IPS-NIHi7 (cell line): ENCODE results near the gene PLAAT2.
"Not testable (repeated sequence)": the region's sequence is repeated elsewhere in the genome, so short reads cannot be mapped to it uniquely, and the experiment has no call there.

Experiments
- DNase-seq: peaks from one replicate; pipeline ENCODE4 v3.0.0; 2012; ENCODE audit warnings: mixed read lengths; ENCODE audit errors: extremely low spot score

The PLAAT2 gene

GRCh38 chr11:63563201-63564055 lies at the start of gene PLAAT2:
Gene PLAAT2 (minus strand): TSS chr11:63563379. CDS start chr11:63563324, 55 bp downstream.
- no peak for DNase-seq

DNA sequence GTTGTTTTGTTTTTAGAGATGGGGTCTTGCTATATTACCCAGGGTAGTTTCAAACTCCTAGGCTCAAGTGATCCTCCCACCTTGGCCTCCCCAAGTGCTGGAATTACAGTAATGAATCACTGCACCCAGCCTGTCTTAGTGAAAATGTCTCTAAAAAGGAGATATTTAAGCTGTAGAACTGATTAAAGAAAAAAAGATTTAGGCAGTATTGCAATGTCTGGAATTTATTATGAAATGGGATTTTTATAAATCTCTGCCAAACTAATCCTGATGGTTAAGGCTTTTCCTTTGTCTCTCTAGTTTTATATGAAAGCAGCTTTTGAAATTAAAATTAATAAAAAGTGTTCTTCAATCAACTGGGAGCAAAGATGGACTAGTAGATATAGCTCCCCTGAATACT lies 49.0 kb upstream of the PLAAT2 start:
- DNase-seq = no peak

- no peak for DNase-seq
Measured at GRCh38 chr11:63611395-63611747, 48.2 kb upstream of the PLAAT2 start.

DNA sequence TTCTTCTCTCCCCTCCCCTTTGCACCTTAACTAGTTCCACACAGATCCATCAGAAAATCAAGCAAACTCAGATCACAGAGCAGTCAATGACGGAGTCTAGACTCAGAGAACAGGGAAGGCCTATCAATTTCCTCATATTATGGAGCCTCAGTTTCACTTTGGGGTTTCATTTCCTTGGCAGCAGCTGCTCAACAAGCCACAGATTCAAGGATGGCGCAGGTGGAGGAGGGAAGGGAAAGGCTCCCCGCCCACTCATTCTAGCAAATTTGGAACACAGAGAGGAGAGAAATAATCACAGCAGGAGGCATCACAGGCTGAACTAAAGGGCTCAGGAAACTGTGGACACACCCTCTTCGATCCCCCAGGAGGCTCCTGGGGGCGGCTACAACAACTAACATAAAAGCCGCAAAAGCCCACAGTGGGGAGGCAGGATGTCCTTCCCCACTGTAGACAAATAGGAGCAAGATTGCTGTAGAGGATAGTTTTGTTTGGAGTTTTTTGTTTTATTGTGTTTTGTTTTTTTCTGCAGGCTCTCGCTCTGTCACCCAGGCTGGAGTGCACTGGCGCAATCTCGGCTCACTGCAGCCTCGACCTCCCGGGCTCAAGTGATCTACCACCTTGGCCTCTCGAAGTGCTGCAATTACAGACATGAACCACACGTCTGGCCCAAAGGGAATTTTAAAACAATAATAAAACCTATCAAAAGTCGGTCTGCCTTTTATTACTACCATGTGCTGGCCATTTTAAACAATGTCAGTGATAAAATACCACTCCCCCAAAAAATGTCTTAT lies 47.6 kb upstream of the PLAAT2 start:
- DNase-seq = peak; percentile 62

GRCh38 chr11:63609971-63610580 lies 46.9 kb upstream of the PLAAT2 start:
- no peak for DNase-seq

GRCh38 chr11:63609536-63609935 lies 46.4 kb upstream of the PLAAT2 start:
- DNase-seq = no peak

DNA sequence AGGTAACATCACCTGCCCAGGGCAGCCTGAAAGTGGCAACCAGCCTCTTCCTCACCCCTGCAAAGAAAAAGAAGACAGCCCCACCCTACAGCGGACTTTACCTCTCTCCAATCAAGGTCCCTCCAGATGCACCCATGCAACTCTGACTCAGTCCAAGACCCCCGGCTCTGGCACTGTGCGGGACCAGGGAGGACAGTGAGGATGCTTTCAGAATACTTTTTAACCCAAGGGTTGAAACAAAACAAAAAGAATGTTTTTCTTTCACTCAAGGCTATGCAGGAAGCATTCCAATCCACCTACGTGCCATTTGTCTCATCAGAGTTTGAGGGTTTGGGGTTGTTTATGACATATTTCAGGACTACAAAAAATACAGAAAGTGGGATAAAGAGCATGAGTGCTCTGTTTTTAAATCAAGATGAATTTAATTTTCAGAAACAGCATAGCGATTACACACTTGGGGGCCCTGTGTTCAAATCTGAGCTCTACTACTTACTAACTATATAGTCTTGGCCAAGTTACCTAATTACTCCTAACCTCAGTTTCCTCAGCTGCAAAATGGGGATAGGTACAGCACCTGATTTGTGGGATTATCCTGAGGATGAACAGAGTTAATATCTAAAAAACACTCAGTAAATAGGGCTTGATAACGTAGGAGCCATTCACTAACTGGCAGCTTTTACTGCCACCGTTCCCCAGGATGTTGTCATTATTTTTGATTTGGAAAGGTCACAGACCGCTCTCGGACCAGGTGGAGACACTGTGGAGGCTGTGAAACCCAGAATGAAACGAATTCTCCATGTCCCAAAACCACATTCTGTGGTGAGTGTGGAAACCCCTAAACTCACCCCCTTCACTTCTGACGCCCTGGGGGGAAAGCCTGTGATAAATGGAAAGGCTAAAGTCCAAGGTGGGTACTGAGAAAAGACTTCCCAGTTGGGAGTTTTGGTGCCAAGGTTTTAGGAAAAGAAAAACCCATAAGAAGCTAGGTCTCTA lies 45.5 kb upstream of the PLAAT2 start:
- no peak for DNase-seq

GRCh38 chr11:63603180-63603518 lies 40.0 kb upstream of the PLAAT2 start:
- DNase-seq = no peak

DNA sequence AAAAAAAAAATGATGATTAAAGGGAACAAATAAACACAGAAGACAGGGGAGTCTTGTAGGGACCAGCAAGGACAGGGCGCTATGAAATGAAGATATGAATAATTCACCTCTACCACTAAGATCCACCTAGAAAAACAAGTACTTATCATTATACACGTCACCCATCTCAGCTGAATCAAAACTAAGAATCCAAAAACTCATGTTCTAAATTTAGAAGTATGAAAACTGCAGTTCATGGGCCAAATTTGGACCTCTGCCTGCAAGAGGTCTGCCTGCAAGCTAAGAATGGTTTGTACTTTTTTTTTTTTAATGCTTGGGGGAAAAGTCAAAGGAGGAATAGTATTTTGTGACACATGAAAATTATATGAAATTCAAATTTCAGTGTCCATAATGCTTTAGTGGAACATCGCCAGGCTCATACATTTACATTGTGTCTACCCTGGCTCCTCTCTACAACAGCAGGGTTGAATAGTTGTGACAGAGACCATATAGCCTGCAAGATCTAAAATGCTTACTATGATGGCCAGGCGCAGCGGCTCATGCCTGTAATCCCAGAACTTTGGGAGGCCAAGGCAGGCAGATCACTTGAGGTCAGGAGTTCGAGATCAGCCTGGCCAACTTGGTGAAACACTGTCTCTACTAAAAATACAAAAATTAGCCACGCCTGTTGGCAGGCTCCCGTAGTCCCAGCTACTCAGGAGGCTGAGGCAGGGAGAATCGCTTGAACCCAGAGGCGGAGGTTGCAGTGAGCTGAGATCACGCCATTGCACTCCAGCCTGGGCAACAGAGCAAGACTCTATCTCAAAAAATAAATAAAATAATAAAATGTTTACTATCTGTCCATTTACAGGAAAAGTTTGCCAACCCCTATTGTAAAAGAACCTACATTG lies 39.4 kb upstream of the PLAAT2 start:
- DNase-seq = not testable (repeated sequence)

DNA sequence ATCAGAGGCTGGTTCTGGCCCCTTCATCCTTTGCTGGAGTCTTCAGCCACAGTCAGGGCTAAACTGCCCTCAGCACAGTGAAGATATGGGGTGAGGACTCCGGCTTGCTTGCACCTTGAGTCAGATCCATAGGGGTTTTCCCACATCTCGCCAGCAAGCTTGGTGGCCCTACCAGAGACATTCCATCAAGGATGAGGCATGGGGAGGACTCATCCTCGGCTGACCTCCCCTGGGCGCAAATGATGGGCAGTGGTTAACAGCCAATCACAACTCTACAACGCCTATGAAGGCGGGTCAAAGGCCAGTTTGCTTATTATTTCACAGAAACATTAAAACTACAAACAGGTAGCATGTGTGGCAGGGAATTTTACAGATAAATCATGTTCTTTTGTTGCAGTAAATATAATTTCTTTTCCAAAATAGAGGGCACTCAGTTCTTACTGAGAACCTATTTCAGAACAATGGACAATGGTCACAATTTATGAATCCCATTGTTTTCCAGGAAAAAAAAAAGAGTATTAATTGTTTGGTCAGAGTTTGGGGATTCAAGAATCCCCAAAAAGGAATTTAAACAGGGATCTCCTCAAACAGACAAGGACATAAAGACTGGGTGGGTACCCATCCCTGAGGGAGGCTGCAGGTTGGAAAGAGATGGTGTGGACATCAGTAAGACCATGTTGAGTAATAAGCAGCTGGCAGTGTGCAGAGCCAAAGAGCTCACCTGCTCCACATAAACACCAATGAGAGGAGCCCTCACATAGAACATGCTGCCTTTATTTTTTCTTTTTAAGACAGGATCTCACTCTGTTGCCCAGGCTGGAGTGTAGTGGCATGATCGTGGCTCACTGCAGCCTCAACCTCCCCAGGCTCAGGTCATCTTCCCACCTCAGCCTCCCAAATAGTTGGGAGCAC lies 36.3 kb upstream of the PLAAT2 start:
- DNase-seq = peak; percentile 52

DNA sequence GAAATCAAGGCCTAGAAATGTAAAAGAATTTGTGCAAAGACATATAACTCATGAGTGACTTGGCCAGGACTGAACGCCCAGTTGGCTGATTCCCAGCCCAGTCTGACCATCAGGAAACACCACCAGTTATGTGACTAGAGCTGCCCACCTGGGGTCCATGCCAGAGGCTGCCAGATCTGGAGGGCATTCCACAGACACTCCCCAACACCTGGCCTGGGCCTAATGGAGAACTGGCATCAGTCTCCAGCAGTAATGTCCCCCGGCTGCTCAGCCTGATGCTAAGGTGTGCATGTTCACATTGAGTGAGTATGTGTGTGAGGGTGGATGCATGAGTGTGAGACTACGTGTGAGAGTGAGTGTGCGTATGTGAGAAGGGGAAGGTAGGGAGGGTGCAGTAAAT lies 35.4 kb upstream of the PLAAT2 start:
- DNase-seq = no peak

- DNase-seq = no peak
Measured at GRCh38 chr11:63595296-63595695, 32.1 kb upstream of the PLAAT2 start.

DNA sequence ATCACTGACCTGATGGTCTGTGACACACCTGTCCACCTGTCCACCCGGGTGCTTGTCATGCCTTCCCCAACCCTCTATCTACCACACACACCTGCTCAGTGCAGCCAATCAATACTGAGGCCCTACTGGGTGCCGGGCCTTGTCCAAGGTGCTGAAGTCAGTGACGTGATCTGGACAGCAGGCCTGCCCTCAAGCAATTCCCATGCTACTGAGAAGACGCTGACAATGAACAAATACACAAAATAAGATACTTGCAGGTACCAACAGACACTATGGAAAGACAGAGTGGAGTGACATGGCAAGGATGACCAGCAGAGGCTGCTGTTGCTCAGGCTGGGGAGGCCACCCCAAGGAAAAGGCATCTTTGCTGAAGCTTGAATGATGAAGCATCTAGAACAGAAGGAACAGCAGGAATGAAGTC lies 29.8 kb upstream of the PLAAT2 start:
- peak; percentile 46 for DNase-seq

DNA sequence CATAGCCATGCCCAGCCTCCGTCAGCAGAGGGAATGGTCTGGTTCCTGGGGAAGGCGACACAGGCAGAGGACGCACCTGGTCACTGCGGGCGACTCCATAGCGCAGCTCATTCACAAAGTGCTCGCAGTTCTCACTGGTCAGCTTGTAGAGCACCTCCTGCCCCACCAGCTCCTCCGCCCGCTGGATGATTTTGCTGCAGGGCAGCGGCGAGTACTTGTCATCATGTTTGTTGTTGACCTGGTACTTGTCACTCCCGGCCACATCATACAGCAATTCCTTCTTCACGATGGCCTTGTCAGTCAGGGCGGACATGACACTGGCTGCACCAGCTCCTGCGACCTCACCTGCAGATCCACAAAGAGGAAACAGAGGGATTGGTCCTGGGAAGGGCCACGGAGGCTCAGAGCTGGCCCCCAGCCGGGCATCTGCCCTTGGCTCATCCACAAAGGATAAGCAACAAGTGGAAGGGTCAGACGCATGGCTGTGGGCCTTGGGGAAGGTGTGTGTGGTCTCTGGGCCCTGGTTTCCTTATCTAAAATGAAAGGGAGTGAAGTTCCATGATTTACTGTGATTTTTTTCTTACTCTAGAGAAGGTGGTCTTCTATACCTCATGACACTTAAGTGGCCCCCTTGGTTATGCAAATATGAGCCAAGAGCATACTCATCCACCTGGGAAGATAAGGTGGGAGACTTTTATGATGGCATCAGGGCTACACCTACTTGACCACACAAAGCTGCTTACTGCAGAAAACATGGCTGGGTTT lies 27.0 kb upstream of the PLAAT2 start:
- DNase-seq = no peak

DNA sequence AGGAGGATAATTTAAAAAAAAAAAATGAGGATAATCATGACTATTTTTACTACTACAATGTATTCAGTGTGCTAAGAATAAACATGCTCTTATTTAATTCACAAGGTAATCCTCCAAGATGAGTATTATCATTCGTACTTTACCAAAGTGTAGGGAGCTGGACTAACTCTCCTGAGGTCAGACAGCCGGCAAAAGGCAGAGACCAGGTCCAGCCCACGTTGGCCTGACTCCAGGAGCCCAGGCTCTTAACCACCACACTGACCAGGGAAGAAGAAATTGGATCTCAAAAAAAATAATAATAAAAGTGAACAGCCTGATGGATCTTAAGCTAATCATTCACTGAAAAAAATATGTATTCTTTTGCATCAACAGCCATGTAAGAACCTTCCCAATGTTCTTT lies 25.8 kb upstream of the PLAAT2 start:
- DNase-seq = no peak

GRCh38 chr11:63586451-63587166 lies 23.4 kb upstream of the PLAAT2 start:
- DNase-seq = no peak

GRCh38 chr11:63583357-63583677 lies 20.1 kb upstream of the PLAAT2 start:
- no peak for DNase-seq

DNA sequence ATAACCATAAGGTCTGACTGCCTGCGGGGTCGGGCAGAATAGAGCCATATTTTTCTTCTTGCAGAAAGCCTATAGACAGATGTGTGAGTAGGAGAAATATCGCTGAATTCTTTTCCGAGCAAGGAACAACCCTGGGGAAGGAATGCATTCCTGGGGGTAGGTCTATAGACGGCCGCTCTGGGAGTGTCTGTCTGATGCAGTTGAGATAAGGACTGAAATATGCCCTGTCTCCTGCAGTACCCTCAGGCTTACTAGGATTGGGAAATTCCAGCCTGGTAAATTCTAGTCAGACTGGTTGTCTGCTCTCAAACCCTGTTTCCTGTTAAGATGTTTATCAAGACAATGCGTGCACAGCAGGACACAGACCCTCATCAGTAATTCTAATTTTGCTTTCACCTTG lies 18.0 kb upstream of the PLAAT2 start:
- DNase-seq = not testable (repeated sequence)
